ENCODE data around the gene SIRT4.
"Not testable (repeated sequence)": the region's sequence is repeated elsewhere in the genome, so short reads cannot be mapped to it uniquely, and the experiment has no call there.

The SIRT4 gene

DNA sequence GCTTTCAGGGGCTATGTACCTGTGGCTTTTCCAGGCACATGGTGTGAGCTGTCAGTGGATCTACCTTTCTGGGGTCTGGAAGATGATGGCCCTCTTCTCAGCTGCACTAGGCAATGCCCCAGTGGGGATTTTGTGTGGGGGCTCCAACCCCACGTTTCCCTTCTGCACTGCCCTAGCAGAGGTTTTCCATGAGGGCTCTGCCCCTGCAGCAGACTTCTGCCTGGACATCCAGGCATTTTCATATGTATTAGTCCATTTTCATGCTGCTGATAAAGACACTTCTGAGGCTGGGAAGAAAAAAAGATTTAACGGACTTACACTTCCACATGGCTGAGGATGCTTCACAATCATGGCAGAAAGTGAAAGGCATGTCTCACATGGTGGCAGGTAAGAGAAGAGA is 34.3 kb downstream of the SIRT4 start:
- not testable (repeated sequence) for DNase-seq (ENCODE audit: low spot score)

DNA sequence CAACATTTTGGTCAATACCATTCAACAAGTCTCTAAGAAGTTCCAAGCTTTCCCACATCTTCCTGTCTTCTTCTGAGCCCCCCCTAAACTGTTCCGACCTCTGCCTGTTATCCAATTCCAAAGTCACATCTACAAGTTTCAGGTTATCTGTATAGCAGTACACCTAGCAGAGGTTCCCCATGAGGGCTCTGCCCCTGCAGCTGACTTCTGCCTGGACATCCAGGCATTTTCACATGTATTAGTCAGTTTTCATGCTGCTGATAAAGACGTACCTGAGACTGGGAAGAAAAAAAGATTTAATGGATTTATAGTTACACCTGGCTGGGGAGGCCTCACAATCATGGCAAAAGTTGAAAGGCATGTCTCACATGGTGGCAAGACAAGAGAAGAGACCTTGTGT is 35.6 kb downstream of the SIRT4 start:
- DNase-seq (ENCODE audit: low spot score), result no peak

DNA sequence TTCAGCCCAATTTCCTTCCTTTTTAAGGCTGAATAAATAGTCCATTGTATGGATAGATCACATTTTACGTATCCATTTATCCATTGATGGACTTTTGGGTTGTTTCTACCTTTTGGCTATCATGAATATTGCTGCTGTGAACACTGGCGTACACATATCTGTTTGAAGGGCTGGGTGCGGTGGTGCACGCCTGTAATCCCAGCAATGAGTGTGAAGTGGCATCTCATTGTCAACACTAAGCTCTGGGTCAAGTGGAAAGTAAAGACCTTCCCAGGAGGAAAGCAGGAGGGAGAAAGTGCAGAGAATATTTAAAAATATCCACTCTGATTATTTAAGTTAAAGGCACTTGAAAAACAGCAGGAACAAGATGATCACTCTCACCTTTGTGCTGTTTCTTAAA is 37.1 kb downstream of the SIRT4 start:
- DNase-seq (ENCODE audit: low spot score), result no peak

- DNase-seq (ENCODE audit: low spot score), result no peak
Observed at GRCh38 chr12:120342175-120343038, 40.3 kb downstream of the SIRT4 start.

DNA sequence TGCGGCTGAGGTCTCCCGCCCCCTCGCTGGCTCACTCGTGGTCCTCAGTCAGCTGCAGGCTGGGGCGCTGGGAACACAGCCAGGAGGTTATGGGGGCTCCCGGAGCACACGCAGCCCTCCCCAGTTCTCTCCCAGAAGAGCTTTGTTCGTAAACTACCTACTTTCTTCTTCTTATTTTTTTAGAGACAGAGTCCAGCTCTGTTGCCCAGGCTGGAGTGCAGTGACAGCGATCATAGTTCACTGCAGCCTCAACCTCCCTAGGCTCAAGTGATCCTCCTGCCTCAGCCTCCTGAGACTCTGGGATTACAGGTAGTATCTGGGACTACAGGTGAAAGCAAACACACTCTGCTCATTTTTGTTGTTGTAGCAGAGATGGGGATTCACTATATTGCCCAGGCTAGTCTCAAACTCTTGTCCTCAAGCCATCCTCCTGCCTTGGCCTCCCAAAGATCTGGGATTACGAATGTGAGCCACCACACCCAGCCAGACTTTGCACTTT is 41.0 kb downstream of the SIRT4 start:
- DNase-seq (ENCODE audit: low spot score), result no peak

GRCh38 chr12:120343692-120344091 is 41.6 kb downstream of the SIRT4 start:
- no peak for DNase-seq (ENCODE audit: low spot score)

GRCh38 chr12:120346031-120346430 is 43.9 kb downstream of the SIRT4 start:
- DNase-seq (ENCODE audit: low spot score), result no peak

DNA sequence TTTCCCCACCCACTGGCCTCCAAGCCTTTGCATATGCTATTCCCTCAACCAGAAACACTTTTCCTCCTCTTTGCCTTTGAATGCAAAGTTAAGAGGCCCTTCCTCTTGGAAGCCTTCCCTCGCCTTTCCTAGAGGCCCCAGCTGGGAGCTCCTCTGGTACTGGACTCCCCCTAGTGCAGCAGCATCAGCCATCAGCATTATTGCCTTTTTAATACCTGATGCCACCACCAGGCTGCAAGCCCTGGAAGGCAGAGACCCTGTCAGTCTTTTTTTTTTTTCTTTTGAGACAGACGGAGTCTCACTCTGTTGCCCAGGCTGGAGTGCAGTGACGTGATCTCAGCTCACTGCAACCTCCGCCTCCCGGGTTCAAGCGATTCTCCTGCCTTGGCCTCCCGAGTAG is 44.6 kb downstream of the SIRT4 start:
- no peak for DNase-seq (ENCODE audit: low spot score)

GRCh38 chr12:120347766-120348165 is 45.6 kb downstream of the SIRT4 start:
- no peak for DNase-seq (ENCODE audit: low spot score)

DNA sequence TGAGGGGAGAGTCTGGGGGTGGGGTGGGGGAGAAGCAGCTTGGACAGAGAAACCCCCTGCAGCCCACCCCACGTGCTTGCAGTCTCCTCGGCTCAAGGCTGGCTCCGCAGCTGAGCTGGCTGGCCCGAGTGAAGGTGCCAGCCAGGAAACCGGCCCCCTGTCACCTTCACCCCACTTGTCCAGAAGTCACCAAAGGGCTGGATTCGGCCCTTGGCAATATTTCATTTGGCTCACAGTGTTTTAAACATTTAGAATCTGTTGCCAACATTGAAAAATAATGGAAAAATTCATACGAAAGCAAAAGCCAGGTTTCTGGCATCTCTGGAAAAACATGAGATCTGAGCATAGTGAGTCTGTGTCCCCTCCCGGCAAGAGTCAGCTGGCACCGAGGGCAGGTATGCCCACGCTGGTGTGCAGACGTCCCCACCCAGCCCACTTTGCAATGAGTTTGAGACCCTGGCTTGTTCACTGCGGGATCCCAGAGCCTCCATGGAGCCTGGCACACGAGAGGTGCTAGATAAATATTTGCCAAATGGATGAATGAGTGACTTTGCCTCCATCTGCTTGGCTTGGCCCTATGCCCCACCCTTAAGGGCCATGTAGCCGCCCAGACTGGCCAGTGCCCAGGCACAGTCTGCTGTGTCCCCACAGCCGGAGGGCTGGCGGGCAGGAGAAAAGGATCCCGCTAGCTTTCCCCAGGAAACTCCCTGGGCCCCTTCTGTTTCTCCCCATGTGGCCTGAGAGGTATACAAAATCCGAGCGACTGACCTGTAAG is 48.6 kb downstream of the SIRT4 start:
- DNase-seq (ENCODE audit: low spot score), result no peak

DNA sequence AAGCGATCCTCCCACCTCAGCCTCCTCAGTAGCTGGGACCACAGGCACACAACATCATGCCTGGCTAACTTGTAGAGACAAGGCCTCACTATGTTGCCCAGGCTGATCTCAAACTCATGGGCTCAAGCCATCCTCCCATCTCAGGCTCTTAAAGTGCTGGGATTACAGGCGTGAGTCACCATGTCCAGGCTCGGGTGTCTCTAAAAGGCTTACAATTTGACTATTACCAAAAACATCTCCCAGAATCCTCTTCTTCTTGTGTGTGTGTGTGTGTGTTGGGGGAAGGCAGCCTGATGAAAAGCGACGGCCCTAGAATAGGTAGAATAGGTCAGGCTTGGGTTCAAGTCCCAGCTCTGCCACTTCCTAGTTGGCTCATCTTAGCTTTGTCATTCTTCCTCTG is 50.0 kb downstream of the SIRT4 start:
- DNase-seq (ENCODE audit: low spot score), result no peak

- no peak for DNase-seq (ENCODE audit: low spot score)
Observed at GRCh38 chr12:120353136-120353535, 51.0 kb downstream of the SIRT4 start.

DNA sequence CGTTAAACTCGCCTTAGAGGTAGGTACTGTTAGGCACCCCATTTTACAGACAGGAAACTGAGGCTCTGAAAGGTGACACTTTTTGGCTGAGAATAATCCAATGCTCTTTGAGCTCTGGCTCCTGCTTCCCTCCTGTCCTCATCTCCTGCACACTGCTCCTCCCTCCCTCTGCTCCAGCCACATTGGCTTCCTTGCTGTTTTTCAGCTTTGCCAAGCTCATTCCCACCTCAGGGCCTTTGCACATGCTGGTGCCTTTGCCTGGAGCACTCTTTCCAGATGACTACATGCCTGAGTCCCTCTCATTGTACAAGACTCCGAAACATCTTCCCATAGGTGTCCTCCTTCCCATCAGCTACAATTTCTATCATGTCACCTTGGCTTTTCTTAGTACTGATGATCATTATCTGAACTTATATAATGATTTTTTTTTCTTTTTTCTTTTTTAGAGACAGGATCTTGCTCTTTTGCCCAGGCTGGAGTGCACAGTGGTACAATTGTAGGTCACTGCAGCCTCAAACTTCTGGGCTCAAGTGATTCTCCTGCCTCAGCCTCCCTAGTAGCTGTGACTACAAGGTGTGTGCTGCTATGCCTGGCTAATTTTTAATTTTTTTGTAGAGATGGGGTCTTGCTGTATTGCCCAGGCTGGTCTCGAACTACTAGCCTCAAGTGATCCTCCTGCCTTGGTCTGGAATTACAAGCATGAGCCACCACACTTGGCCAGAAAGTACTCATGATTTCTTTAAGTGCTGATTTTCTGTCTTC is 51.6 kb downstream of the SIRT4 start:
- no peak for DNase-seq (ENCODE audit: low spot score)

DNA sequence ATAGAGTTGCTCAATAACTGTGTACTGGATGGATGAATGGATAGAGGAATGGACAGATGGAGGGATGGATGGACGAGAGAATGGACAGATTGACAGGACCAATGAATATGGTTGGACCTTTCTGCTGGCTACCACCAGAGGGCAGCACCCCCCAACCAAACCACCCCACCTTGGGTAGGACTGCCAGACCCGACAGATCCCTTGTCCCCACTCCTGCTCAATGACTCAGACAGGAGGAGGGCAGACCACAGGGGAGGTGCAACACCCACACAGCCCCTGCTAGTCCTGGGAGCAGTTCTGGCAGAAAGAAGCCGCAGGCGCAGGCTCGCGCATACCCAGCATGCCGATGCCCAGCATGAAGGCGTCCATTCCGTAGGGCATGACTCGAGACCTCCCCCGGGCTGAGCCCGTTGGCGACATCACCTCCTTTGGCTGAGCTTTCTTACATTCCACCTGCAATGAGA is 54.5 kb downstream of the SIRT4 start:
- peak; percentile 85 for DNase-seq (ENCODE audit: low spot score)

DNA sequence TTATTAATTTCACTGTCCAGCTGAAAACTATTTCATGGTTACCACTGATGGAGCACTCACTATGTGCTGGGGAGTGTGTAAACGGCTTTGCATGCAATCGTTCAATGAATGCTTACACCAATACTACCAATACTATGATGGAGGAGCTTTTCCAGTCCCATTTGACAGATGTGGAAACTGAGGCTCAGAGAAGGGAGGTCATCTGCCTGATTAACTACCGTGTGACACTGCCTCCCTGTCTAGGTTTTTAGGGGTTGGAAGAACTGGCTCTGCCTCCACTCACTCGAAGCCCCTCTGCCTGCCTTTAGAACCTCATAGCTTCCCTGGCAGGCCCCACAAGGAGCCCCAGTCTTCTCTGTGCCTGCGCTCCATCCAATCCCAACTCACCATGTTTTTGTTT is 55.0 kb downstream of the SIRT4 start:
- DNase-seq (ENCODE audit: low spot score), result no peak

GRCh38 chr12:120358412-120359100 is 56.4 kb downstream of the SIRT4 start:
- peak; percentile 54 for DNase-seq (ENCODE audit: low spot score)

DNA sequence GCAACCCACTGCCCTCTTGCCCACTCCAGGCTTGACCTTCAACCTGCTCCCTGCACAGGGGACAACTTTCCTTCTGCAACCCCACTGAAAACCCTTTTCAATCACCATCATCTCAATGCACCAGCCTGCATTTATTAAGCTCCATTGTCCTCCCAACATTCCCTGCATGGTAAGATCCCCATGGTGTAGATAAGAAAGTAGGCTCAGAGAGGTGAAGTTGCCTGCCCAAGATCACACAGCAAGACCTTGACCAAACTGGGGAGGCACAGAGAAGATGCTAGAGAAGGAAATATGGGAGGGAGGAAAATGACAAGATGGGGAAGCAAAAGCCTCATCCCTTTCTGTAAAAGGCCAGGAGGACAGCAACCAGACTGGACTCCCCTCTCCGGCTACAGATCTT is 57.0 kb downstream of the SIRT4 start:
- DNase-seq (ENCODE audit: low spot score), result no peak

DNA sequence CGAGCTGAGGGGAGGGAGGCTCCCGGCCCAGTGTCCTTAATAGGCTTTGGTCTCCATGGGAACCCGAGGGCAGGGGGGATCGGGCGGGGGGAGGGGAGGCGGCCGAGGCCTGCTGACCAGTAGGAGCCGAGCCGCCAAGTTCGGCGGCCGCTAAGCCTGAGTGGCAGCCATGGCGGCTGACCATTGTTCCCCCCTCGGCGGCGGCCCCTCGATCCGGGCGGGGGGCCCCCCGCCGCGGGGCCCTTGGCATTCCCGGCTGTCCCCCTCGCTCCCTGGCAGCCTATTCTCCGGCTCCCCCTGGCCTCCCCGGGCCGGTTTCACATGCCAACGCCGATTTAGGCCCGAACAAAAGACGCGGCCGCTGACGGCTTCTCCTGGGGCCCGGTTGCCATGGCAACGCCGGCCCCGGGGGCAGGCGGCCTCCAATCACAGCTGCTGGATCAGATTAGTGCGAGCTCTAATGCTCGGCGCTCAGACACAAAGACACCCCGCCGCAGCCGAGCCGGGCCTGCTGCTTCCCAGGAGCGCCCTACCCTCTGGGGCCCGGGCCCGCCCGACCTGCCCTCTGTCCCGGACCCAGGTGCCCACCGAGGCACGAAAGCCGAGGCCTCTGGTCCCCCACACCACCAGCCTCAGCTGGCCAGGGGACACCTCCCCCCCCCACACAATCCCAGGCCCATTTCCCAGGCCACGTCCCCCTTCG is 59.5 kb downstream of the SIRT4 start:
- DNase-seq (ENCODE audit: low spot score), result peak; percentile 99

All from D341Med (cell line).